Measurements from ENCODE around the gene ATP11A. TPM values are rescaled to one million over a fixed set of nuclear protein-coding genes. Genes with fewer than 3 reads are reported as not detected.

The ATP11A gene
- total RNA-seq, 1 experiment from 2014 or later = 65.3 TPM

DNA sequence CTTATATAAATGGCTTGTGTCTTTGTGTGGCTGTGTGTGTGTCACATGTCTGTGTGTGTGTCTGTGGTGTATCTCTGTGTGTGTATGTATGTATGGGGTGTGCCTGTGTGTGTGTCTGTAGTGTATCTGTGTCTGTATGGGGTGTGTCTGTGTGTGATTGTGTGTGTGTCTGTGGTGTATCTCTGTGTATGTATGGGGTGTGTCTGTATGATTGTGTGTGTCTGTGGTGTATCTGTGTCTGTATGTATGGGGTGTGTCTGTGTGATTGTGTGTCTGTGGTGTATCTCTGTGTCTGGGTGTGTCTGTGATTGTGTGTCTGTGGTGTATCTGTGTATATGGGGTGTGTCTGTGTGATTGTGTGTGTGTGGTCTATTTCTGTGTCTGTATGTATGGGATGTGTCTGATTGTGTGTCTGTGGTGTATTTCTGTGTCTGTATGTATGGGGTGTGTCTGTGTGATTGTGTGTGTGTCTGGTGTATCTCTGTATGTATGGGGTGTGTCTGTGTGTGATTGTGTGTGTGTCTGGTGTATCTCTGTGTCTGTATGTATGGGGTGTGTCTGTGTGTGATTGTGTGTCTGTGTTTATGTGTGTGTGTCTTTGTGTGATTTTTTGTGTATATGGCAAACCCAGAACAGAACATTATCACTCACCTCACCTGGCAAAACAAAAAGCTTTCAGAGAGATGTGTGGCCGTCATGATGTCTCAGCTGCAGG lies 223.0 kb downstream of the ATP11A start:
- Histone ChIP-seq H3K18ac (ENCODE audit: insufficient read length, low read depth, low read length) (no peak overlapping the region), H3K9me3 (ENCODE audit: control insufficient read depth, low read depth, low read length) (no peaks in the 10 kb centered on the region), H3K23ac (ENCODE audit: insufficient read length, low read depth, low read length) (no peak overlapping the region), H3K14ac (ENCODE audit: insufficient read depth, low read length) (no peak overlapping the region), H4K8ac (replicated peaks; ENCODE audit: insufficient read length, low read depth, low read length) (no peak overlapping the region), H2BK12ac (ENCODE audit: insufficient read length, low read depth, low read length) (no peak overlapping the region), H3K4me2 (ENCODE audit: insufficient read depth, insufficient read length, low read length) (no peak overlapping the region), H3K79me1 (ENCODE audit: insufficient read depth, low read depth, low read length, poor library complexity, severe bottlenecking) (no peaks in the 10 kb centered on the region), H2BK120ac (ENCODE audit: low read depth, low read length, poor library complexity, severe bottlenecking) (no peak overlapping the region), H3K9ac (ENCODE audit: extremely low read depth, insufficient read length, low read length) (no peak overlapping the region), H3K56ac (ENCODE audit: insufficient read length, low read depth, low read length) (no peak overlapping the region), H3K27me3 (ENCODE audit: insufficient read depth, low read length) (0 out of 2 replicates have a peak, but pooled peaks cover 2% of the 10 kb centered on the region), H3K4ac (ENCODE audit: low read depth, low read length) (no peak overlapping the region), H2AFZ (ENCODE audit: low read length) (no peak overlapping the region), H4K91ac (ENCODE audit: insufficient read length, low read depth, low read length) (no peak overlapping the region), H2BK20ac (ENCODE audit: low read depth, low read length, poor library complexity, severe bottlenecking) (no peak overlapping the region), H3K79me2 (ENCODE audit: insufficient read depth, low read length) (no peaks in the 10 kb centered on the region), H3K4me1 (ENCODE audit: insufficient read depth, low read length) (no peaks in the 10 kb centered on the region), H3K23me2 (ENCODE audit: insufficient read length, low read depth, low read length, poor library complexity, severe bottlenecking) (no peaks in the 10 kb centered on the region), H2BK15ac (ENCODE audit: low read depth, low read length) (no peak overlapping the region), H3K27ac (ENCODE audit: insufficient read length, low read depth, low read length) (no peak overlapping the region), H2BK5ac (ENCODE audit: insufficient read length, low read length) (no peak overlapping the region), H2AK5ac (ENCODE audit: insufficient read length, low read length) (no peak overlapping the region), H4K5ac (ENCODE audit: insufficient read length, low read depth, low read length) (no peak overlapping the region), H3T11ph (ENCODE audit: low read length) (no peak overlapping the region), H4K20me1 (ENCODE audit: control insufficient read depth, insufficient read depth, insufficient read length) (peaks cover 2% of the 10 kb centered on the region)
- no peak for DNase-seq
- no peak overlapping the region for H3K4me3 Mint-ChIP-seq
- H3K4me1 Mint-ChIP-seq = peaks cover 23 to 28% of the 10 kb centered on the region in 2 experiments
- peaks cover 9% of the 10 kb centered on the region for H3K27me3 Mint-ChIP-seq (ENCODE audit: low read depth)
- TF ChIP-seq, protein P1, sequence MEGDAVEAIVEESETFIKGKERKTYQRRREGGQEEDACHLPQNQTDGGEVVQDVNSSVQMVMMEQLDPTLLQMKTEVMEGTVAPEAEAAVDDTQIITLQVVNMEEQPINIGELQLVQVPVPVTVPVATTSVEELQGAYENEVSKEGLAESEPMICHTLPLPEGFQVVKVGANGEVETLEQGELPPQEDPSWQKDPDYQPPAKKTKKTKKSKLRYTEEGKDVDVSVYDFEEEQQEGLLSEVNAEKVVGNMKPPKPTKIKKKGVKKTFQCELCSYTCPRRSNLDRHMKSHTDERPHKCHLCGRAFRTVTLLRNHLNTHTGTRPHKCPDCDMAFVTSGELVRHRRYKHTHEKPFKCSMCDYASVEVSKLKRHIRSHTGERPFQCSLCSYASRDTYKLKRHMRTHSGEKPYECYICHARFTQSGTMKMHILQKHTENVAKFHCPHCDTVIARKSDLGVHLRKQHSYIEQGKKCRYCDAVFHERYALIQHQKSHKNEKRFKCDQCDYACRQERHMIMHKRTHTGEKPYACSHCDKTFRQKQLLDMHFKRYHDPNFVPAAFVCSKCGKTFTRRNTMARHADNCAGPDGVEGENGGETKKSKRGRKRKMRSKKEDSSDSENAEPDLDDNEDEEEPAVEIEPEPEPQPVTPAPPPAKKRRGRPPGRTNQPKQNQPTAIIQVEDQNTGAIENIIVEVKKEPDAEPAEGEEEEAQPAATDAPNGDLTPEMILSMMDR (conservative IDR thresholded peaks at IDR 0.05) = no peak
- no CpG with 5 or more reads among the region's 1 CpG for WGBS (ENCODE audit: extremely low coverage, insufficient read length, low lambda C conversion rate)
- no peaks in the 10 kb centered on the region; a peak in 1 of 5 replicates for H3K9me3 Mint-ChIP-seq
- no peak overlapping the region for H3K27ac Mint-ChIP-seq
- H3K36me3 Mint-ChIP-seq (ENCODE audit: insufficient read depth in 1 of 3, low read depth in 3 of 3) = peaks cover 5 to 12% (median 8%) of the 10 kb centered on the region in 3 experiments

Data from H9 (cell line).